ENCODE results near the gene EVX1.

EVX1 gene

GRCh38 chr7:27242555-27243339, at the start of gene EVX1:
TSS of gene EVX1 (plus strand) at chr7:27242802. CDS start at chr7:27243031, 229 bp downstream.
- no peak for TF ChIP-seq L3MBTL2 (conservative IDR thresholded peaks at IDR 0.05)
- no peak for TF ChIP-seq ZNF384 (IDR thresholded peaks at IDR 0.05)
- TF ChIP-seq ARNT (IDR thresholded peaks at IDR 0.05) = no peak
- no peak for TF ChIP-seq FOXK2 (IDR thresholded peaks at IDR 0.05)
- no peak for TF ChIP-seq TARDBP (IDR thresholded peaks at IDR 0.05)
- TF ChIP-seq NFRKB (IDR thresholded peaks at IDR 0.05) = no peak
- no peak for TF ChIP-seq PKNOX1 (IDR thresholded peaks at IDR 0.05)
- no peak for TF ChIP-seq FOXA1 (IDR thresholded peaks at IDR 0.05)
- no peak for TF ChIP-seq SP1 (IDR thresholded peaks at IDR 0.05)
- TF ChIP-seq BHLHE40 (IDR thresholded peaks at IDR 0.05; ENCODE audit: borderline replicate concordance) = no peak
- TF ChIP-seq CTBP1 (IDR thresholded peaks at IDR 0.05; ENCODE audit: borderline replicate concordance) = no peak
- no peak for TF ChIP-seq SUZ12 (IDR thresholded peaks at IDR 0.05)
- no peak for TF ChIP-seq ELF4 (IDR thresholded peaks at IDR 0.05)
- no peak for TF ChIP-seq FOXM1 (IDR thresholded peaks at IDR 0.05; ENCODE audit: borderline replicate concordance)
- no peak for TF ChIP-seq LEF1 (IDR thresholded peaks at IDR 0.05; ENCODE audit: borderline replicate concordance)
- no peak for TF ChIP-seq HDGF (IDR thresholded peaks at IDR 0.05; ENCODE audit: borderline replicate concordance)
- ChIA-PET CTCF (interaction anchor here (0.7 to 0.9 kb wide), 3 partner anchors 47 to 1884 kb away, joined by 3 to 4 read pairs (median 3); no protein-coding TSS in a partner anchor), POLR2A (interaction anchor here (0.8 kb wide), 1 partner anchor 44 kb away, joined by 3 read pairs; no protein-coding TSS in a partner anchor)
- DNase-seq (ENCODE audit: extremely low spot score) = no peak

- no peak for DNase-seq (ENCODE audit: extremely low spot score)
- TF ChIP-seq PKNOX1 (IDR thresholded peaks at IDR 0.05) = no peak
- TF ChIP-seq L3MBTL2 (conservative IDR thresholded peaks at IDR 0.05) = no peak
- TF ChIP-seq SUZ12 (IDR thresholded peaks at IDR 0.05) = no peak
- no peak for TF ChIP-seq TARDBP (IDR thresholded peaks at IDR 0.05)
- TF ChIP-seq ZNF384 (IDR thresholded peaks at IDR 0.05) = no peak
- TF ChIP-seq NFRKB (IDR thresholded peaks at IDR 0.05) = no peak
- no peak for TF ChIP-seq ARNT (IDR thresholded peaks at IDR 0.05)
- TF ChIP-seq LEF1 (IDR thresholded peaks at IDR 0.05; ENCODE audit: borderline replicate concordance) = no peak
- TF ChIP-seq FOXK2 (IDR thresholded peaks at IDR 0.05) = no peak
- no peak for TF ChIP-seq FOXM1 (IDR thresholded peaks at IDR 0.05; ENCODE audit: borderline replicate concordance)
- no peak for TF ChIP-seq BHLHE40 (IDR thresholded peaks at IDR 0.05; ENCODE audit: borderline replicate concordance)
- no peak for TF ChIP-seq CTBP1 (IDR thresholded peaks at IDR 0.05; ENCODE audit: borderline replicate concordance)
- CTCF ChIA-PET = no interaction called here
- POLR2A ChIA-PET = no interaction called here
Measured at GRCh38 chr7:27193335-27194001, 49.1 kb upstream of the EVX1 start.

- TF ChIP-seq ELF4 (IDR thresholded peaks at IDR 0.05) (no peak), FOXM1 (IDR thresholded peaks at IDR 0.05; ENCODE audit: borderline replicate concordance) (no peak), NFRKB (IDR thresholded peaks at IDR 0.05) (no peak), FOXK2 (IDR thresholded peaks at IDR 0.05) (no peak), TARDBP (IDR thresholded peaks at IDR 0.05) (no peak), BHLHE40 (IDR thresholded peaks at IDR 0.05; ENCODE audit: borderline replicate concordance) (no peak), PKNOX1 (IDR thresholded peaks at IDR 0.05) (no peak), FOXA1 (IDR thresholded peaks at IDR 0.05) (no peak), LEF1 (IDR thresholded peaks at IDR 0.05; ENCODE audit: borderline replicate concordance) (no peak), SP1 (IDR thresholded peaks at IDR 0.05) (no peak)
- ChIA-PET CTCF (no interaction called here), POLR2A (no interaction called here)
- no peak for DNase-seq (ENCODE audit: extremely low spot score)
Measured at GRCh38 chr7:27194002-27194352, 48.6 kb upstream of the EVX1 start.

GRCh38 chr7:27194686-27195379, 47.8 kb upstream of the EVX1 start:
- no peak for DNase-seq (ENCODE audit: extremely low spot score)
- TF ChIP-seq NFRKB (IDR thresholded peaks at IDR 0.05) = no peak
- ChIA-PET CTCF (interaction anchor here (0.7 to 2.1 kb wide), 4 partner anchors 18 to 580 kb away, joined by 3 to 11 read pairs (median 6); no protein-coding TSS in a partner anchor), POLR2A (interaction anchor here (1.2 kb wide), 1 partner anchor 9 kb away, joined by 3 read pairs; no protein-coding TSS in a partner anchor)

GRCh38 chr7:27196287-27196767, 46.3 kb upstream of the EVX1 start:
- CTCF ChIA-PET = interaction anchor here (0.6 to 2.1 kb wide), 18 partner anchors 9 to 881 kb away, joined by 3 to 11 read pairs (median 4); partner anchors contain the start of genes EVX1 and HOXA11
- no peak for DNase-seq (ENCODE audit: extremely low spot score)
- POLR2A ChIA-PET = interaction anchor here (1.2 to 1.3 kb wide), 2 partner anchors 9 to 10 kb away, joined by 3 to 5 read pairs; no protein-coding TSS in a partner anchor
- TF ChIP-seq HDGF (IDR thresholded peaks at IDR 0.05; ENCODE audit: borderline replicate concordance) = no peak
- TF ChIP-seq SUZ12 (IDR thresholded peaks at IDR 0.05) = no peak
- TF ChIP-seq ZNF384 (IDR thresholded peaks at IDR 0.05) = peak; percentile 52; the same call in 1 of the 2 replicates
- TF ChIP-seq FOXA1 (IDR thresholded peaks at IDR 0.05) = no peak
- no peak for TF ChIP-seq SP1 (IDR thresholded peaks at IDR 0.05)
- no peak for TF ChIP-seq TARDBP (IDR thresholded peaks at IDR 0.05)
- TF ChIP-seq PKNOX1 (IDR thresholded peaks at IDR 0.05) = peak; percentile 74
- no peak for TF ChIP-seq ARNT (IDR thresholded peaks at IDR 0.05)
- no peak for TF ChIP-seq ELF4 (IDR thresholded peaks at IDR 0.05)
- no peak for TF ChIP-seq FOXM1 (IDR thresholded peaks at IDR 0.05; ENCODE audit: borderline replicate concordance)
- no peak for TF ChIP-seq NFRKB (IDR thresholded peaks at IDR 0.05)

All from HEK293T (cell line).